Stimulated activated naive B cell treated with anti-CD40 and anti-IgM and Interleukin-4, amounts not matched to agents 10 μg/mL and 1 μg/mL and 100 μg/mL, for 72 hours (primary cell): Measurements from ENCODE around the gene ALKBH4.

ENCODE experiments used
- ATAC-seq, 2 donors: fragments of 150-1000 bp; cut with Tn5 transposase; replicated peaks; 2 replicates each; pipeline ENCODE4 v1.10.0; 2021; ENCODE audit warnings: moderate library complexity in 1 of 2
- DNase-seq: peaks from one replicate; pipeline ENCODE4 v3.0.0; 2021
- H3K27ac Mint-ChIP-seq: one replicate; pipeline ENCODE4 v1.8.0; 2022; ENCODE audit warnings: mild to moderate bottlenecking, mixed read lengths
- H3K27me3 Mint-ChIP-seq, 2 donors: one replicate each; pipeline ENCODE4 v1.8.0; 2022; ENCODE audit warnings: mixed read lengths in 2 of 2
- H3K36me3 Mint-ChIP-seq, 2 donors: one replicate each; pipeline ENCODE4 v1.8.0; 2022; ENCODE audit warnings: mixed read lengths in 2 of 2, mild to moderate bottlenecking in 1 of 2
- H3K4me1 Mint-ChIP-seq, 2 donors: one replicate each; pipeline ENCODE4 v1.8.0; 2022; ENCODE audit warnings: mixed read lengths in 2 of 2, mild to moderate bottlenecking in 1 of 2
- H3K4me3 Mint-ChIP-seq, 2 donors: one replicate each; pipeline ENCODE4 v1.8.0; 2022; ENCODE audit warnings: mild to moderate bottlenecking in 2 of 2, mixed read lengths in 2 of 2, moderate library complexity in 1 of 2
- H3K9me3 Mint-ChIP-seq, 2 donors: one replicate each; pipeline ENCODE4 v1.8.0; 2022; ENCODE audit warnings: mixed read lengths in 2 of 2, mild to moderate bottlenecking in 1 of 2

Gene ALKBH4

GRCh38 chr7:102452451-102452850 lies 12.2 kb downstream of the ALKBH4 start:
- Mint-ChIP-seq H3K4me1 (peaks cover 11% of the 10 kb centered on the region in 2 donors), H3K4me3 (no peak overlapping the region), H3K9me3 (no peaks in the 10 kb centered on the region), H3K36me3 (peaks cover 29% of the 10 kb centered on the region in 2 donors), H3K27ac (peak overlapping the region; percentile 42), H3K27me3 (no peaks in the 10 kb centered on the region)
- ATAC-seq (no peak), DNase-seq (no peak)

DNA sequence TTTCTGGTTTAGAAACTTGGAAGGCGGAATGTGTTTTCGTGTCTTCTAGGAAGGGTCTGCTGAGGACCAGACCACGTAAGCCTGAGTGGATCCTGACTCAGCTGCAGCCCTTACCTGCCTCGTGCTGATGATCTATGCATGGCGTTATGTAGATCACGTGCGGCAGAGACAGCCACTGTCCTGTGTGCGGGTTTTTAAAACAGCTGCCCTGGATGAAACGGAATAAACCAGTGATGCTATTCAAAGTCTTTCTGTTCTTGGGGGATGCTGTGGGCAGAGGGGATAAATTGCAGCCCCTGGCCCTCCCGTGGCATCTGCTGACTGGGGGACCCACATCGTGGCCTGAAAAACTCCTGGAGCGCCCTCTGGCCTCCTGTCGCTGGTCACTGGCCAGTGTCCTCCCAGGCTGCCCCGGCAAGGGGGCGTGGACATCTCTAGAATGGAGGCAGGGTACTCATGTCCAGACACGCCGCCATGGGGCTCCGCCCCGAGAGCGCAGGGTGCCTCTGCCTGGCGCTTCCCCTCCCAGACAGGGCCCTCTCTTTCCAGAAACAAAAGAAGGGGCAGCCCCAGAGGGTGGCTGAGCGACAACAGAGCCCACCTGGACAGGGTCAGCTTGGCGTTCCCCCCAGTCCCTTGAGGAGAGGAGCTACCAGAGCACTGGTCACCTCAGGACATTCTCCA lies 13.2 kb downstream of the ALKBH4 start:
- H3K27ac Mint-ChIP-seq, result no peak overlapping the region
- ATAC-seq, result no peak

DNA sequence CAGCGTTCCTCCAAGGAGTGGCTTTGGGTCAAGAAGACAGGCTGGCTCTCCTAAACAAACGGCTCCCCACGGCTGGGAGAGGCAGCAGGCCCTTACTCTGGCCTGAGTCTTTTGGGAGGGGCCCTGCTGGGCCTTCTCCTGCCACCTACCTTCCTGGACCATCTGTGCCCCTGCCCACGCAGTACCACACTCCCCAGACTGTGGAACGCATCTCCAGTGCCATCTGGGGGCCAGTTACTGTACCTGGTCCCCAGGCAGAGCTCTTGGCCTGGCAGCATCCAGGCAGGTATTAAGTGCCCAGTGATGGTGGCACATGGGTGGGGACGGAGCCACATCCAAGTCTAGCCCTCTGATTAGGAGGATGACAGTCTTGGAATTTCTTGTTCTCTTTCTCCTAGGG lies 14.4 kb downstream of the ALKBH4 start:
- Mint-ChIP-seq H3K4me3 (no peak overlapping the region), H3K36me3 (peaks cover 39 to 44% of the 10 kb centered on the region in 2 donors), H3K27me3 (no peaks in the 10 kb centered on the region), H3K4me1 (peaks cover 25 to 32% of the 10 kb centered on the region in 2 donors), H3K27ac (peak overlapping the region; percentile 78), H3K9me3 (no peaks in the 10 kb centered on the region)
- ATAC-seq (peak; percentile 78 to 80), DNase-seq (peak; percentile 52)

More for the DNA sequence above, 13.2 kb downstream of the ALKBH4 start:
- Mint-ChIP-seq H3K36me3 (peaks cover 31 to 35% of the 10 kb centered on the region in 2 donors), H3K4me1 (peaks cover 16 to 20% of the 10 kb centered on the region in 2 donors), H3K4me3 (no peak overlapping the region), H3K27me3 (no peaks in the 10 kb centered on the region), H3K9me3 (no peaks in the 10 kb centered on the region)
- DNase-seq, result no peak

- Mint-ChIP-seq H3K27ac (no peak overlapping the region), H3K27me3 (no peaks in the 10 kb centered on the region)
Observed at GRCh38 chr7:102449136-102449535, 15.5 kb downstream of the ALKBH4 start.

DNA sequence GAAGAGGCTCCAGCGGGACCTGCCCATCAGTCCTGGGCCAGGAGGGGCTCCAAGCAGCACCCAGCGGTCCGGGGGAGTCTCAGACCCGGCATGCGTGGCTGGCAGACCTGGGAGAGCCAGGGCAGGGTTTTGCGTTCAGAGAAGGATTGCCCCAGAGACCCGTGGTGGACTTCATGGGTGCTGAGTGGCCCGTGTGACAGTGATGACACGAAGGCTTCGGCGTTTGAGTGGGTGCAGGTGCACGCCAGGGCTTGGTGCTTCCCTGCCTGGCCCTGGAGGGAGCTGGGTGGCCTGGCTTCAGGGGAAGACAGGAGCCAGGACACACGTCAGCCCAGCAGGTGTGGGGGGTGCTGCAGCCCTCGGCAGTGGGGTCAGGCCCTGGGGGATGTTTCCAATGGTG lies 17.4 kb downstream of the ALKBH4 start:
- no peak overlapping the region for H3K4me3 Mint-ChIP-seq
- H3K27me3 Mint-ChIP-seq, result no peaks in the 10 kb centered on the region
- H3K4me1 Mint-ChIP-seq, result peaks cover 33 to 52% of the 10 kb centered on the region in 2 donors
- H3K36me3 Mint-ChIP-seq, result peaks cover 45 to 53% of the 10 kb centered on the region in 2 donors
- DNase-seq (no peak), ATAC-seq (no peak)
- H3K9me3 Mint-ChIP-seq, result no peaks in the 10 kb centered on the region
- peak overlapping the region; percentile 97 for H3K27ac Mint-ChIP-seq

More at GRCh38 chr7:102449136-102449535, 15.5 kb downstream of the ALKBH4 start:
- Mint-ChIP-seq H3K9me3 (no peaks in the 10 kb centered on the region), H3K4me1 (peaks cover 27 to 39% of the 10 kb centered on the region in 2 donors), H3K36me3 (peaks cover 41% of the 10 kb centered on the region in 2 donors), H3K4me3 (no peak overlapping the region)
- no peak for ATAC-seq
- no peak for DNase-seq

- Mint-ChIP-seq H3K4me3 (peak overlapping the region; percentile 28 to 50), H3K9me3 (no peaks in the 10 kb centered on the region), H3K27me3 (no peaks in the 10 kb centered on the region), H3K4me1 (peaks cover 40 to 59% of the 10 kb centered on the region in 2 donors), H3K27ac (peak overlapping the region; percentile 97), H3K36me3 (peaks cover 51 to 61% of the 10 kb centered on the region in 2 donors)
- DNase-seq, result no peak
- ATAC-seq, result no peak
Observed at GRCh38 chr7:102446387-102447156, 18.1 kb downstream of the ALKBH4 start.

GRCh38 chr7:102445674-102446071 lies 19.0 kb downstream of the ALKBH4 start:
- Mint-ChIP-seq H3K4me1 (peaks cover 41 to 68% of the 10 kb centered on the region in 2 donors), H3K4me3 (peak overlapping the region; percentile 26 to 71), H3K9me3 (no peaks in the 10 kb centered on the region), H3K27me3 (no peaks in the 10 kb centered on the region), H3K27ac (peak overlapping the region; percentile 97), H3K36me3 (peaks cover 54 to 62% of the 10 kb centered on the region in 2 donors)
- ATAC-seq, result no peak
- DNase-seq, result no peak

GRCh38 chr7:102444961-102445673 lies 19.5 kb downstream of the ALKBH4 start:
- DNase-seq (peak; percentile 71), ATAC-seq (peak; percentile 73 to 76)
- Mint-ChIP-seq H3K9me3 (no peaks in the 10 kb centered on the region), H3K4me1 (peaks cover 36 to 63% of the 10 kb centered on the region in 2 donors), H3K27ac (peak overlapping the region; percentile 97), H3K27me3 (no peaks in the 10 kb centered on the region), H3K36me3 (peaks cover 51 to 57% of the 10 kb centered on the region in 2 donors), H3K4me3 (peak overlapping the region; percentile 71 to 77)

DNA sequence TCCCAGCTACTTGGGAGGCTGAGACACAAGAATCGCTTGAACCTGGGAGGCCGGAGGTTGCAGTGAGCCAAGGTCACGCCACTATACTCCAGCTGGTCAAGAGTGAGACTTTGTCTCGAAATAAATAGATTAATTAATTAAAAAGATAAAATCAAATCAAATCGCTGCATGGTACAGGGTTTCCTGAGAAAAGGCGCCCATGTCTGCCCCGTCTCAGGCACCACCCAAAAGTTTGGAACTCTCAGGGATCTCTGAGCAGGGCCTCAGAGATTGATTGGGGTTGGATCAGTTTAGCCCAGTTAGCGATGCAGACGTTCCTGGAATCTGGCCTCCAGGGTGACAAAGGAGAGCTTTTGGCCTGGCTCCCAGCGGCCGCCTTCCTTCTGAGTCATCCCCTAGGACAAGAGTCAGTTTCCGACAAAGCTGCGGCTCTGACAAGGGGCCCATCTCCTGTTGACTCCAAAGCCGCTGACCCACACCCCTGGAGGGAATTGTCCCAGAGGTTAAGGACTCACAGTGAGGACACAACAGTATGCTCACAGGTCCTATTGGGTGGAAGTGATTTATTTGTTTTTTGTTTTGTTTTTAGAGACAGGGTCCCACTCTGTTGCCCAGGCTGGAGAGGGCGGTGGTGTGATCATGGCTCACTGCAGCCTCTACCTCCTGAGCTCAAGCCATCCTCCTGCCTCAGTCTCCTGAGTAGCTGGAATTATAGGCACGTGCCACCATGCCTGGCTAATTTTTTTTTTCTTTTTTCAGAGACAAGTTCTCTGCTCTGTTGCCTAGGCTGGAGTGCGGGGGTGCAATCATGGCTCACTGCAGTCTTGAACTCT lies 24.5 kb downstream of the ALKBH4 start:
- Mint-ChIP-seq H3K4me1 (peaks cover 28 to 66% of the 10 kb centered on the region in 2 donors), H3K36me3 (peaks cover 49 to 57% of the 10 kb centered on the region in 2 donors), H3K27me3 (no peaks in the 10 kb centered on the region), H3K4me3 (no peak overlapping the region), H3K9me3 (no peaks in the 10 kb centered on the region), H3K27ac (peak overlapping the region; percentile 20)
- ATAC-seq (no peak), DNase-seq (no peak)

DNA sequence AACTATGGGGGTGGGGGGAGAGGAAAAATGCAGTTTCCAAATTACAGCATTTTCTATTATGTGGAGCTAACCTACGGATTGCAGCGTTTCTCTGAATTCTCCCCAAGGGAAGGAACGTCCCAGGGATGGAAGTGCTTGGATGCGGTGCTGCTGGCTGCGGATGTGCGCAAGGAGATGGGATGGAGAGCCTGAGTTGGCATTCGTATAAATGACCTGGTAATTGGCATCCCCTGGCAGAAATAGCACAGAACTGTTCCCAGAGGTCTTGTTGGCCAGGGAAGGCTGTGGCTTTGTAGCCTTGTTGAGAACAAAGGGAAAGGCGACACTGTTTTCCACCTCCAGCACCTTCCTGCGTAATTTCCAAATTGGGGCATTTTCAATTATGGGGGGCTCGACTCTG lies 28.5 kb downstream of the ALKBH4 start:
- Mint-ChIP-seq H3K36me3 (peaks cover 33 to 41% of the 10 kb centered on the region in 2 donors), H3K9me3 (no peaks in the 10 kb centered on the region), H3K27ac (peak overlapping the region; percentile 92), H3K4me1 (peaks cover 23 to 59% of the 10 kb centered on the region in 2 donors), H3K27me3 (no peaks in the 10 kb centered on the region), H3K4me3 (peak overlapping the region; percentile 90 to 94)
- no peak for DNase-seq
- no peak for ATAC-seq

DNA sequence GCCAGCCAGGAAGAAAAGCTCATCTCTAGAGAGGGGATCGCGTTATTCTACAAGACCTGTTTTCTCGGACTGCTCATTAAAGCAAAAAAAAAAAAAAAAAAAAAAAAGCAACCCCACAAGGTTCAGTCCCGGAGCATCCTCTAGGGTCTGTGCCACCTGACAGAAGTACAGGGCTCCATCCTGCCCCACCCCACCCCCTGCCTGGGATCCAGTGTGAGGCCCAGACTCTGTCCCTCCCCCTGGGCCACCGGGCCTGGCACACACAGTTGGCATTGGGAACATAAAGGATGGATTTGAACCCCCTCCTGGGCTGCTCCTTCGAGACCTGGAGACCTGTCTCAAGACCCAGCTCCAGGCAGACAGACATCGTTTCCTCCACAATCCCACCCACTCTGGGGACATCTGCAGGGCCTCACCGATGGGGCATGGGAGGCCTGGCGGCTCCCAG lies 30.6 kb downstream of the ALKBH4 start:
- DNase-seq, result no peak
- Mint-ChIP-seq H3K4me3 (peak overlapping the region; percentile 90 to 94), H3K27ac (peak overlapping the region; percentile 94), H3K36me3 (peaks cover 27 to 45% of the 10 kb centered on the region in 2 donors), H3K9me3 (peaks cover 0 to 2% of the 10 kb centered on the region in 2 donors), H3K4me1 (peaks cover 38 to 71% of the 10 kb centered on the region in 2 donors), H3K27me3 (no peaks in the 10 kb centered on the region)
- peak; percentile 15 to 35 for ATAC-seq

GRCh38 chr7:102433219-102434038 lies 31.2 kb downstream of the ALKBH4 start, which contains the start of gene ORAI2:
Gene ORAI2, plus strand, starts transcription at chr7:102433575. Its CDS starts 5,382 bp downstream, at chr7:102438957.
- DNase-seq, result peak; percentile 73
- Mint-ChIP-seq H3K36me3 (peaks cover 24 to 40% of the 10 kb centered on the region in 2 donors), H3K4me3 (peak within 1 kb of the TSS; percentile 90 to 94), H3K4me1 (peaks cover 39 to 71% of the 10 kb centered on the region in 2 donors), H3K27me3 (no peaks in the 10 kb centered on the region), H3K9me3 (peaks cover 0 to 2% of the 10 kb centered on the region in 2 donors), H3K27ac (peak within 1 kb of the TSS; percentile 94)
- peak; percentile 64 to 73 for ATAC-seq
